Prostate gland (tissue), 2 donors: ENCODE data around the gene LTBP3. TPM values are rescaled to one million over a fixed set of nuclear protein-coding genes. Genes with fewer than 3 reads are reported as not detected.

Experiments used
- DNase-seq: peaks from one replicate; pipeline ENCODE4 v3.0.0-alpha.2; 2019; ENCODE audit warnings: low spot score
- H3K27ac ChIP-seq, 2 donors: fragments of 200-600 bp; sonication (generic); 2 replicates each; pipeline ENCODE4 v1.5.1; 2017 to 2019
- H3K27me3 ChIP-seq: fragments of 200-600 bp; sonication (generic); replicated peaks from 2 replicates; pipeline ENCODE4 v1.5.1; 2019; ENCODE audit not compliant: insufficient read depth
- H3K36me3 ChIP-seq, 2 donors: fragments of 200-600 bp; sonication (generic); 1 replicate in 1 of 2; 2 replicates in 1 of 2; pipeline versions ENCODE4 v1.5.1 to v1.8.1; 2017 to 2019
- H3K4me1 ChIP-seq: fragments of 200-600 bp; sonication (generic); replicated peaks from 2 replicates; pipeline ENCODE4 v1.5.1; 2019
- H3K4me3 ChIP-seq, 2 donors: fragments of 200-600 bp; sonication (generic); 2 replicates each; pipeline ENCODE4 v1.5.1; 2017 to 2019
- H3K9me3 ChIP-seq: fragments of 200-600 bp; sonication (generic); 2 replicates; pipeline ENCODE4 v1.5.1; 2017
- CTCF ChIP-seq, 4 experiments: fragments of 200-600 bp in 2 of 4; fragments of 450-650 bp in 2 of 4; sonication (generic) in 2 of 4; IDR thresholded peaks; 1 replicate in 3 of 4; 2 replicates in 1 of 4; pipeline ENCODE4 v1.5.1; 2016 to 2019; ENCODE audit warnings: antibody characterized with exemption in 4 of 4, mild to moderate bottlenecking in 2 of 4, moderate library complexity in 2 of 4
- POLR2A ChIP-seq: fragments of 450-650 bp; IDR thresholded peaks from one replicate; pipeline ENCODE4 v1.6.1; 2016; ENCODE audit warnings: antibody characterized with exemption, mild to moderate bottlenecking
- POLR2AphosphoS5 ChIP-seq: sonication (generic); formaldehyde crosslinking; IDR thresholded peaks from one replicate; pipeline ENCODE4 v1.6.1; 2017; ENCODE audit warnings: antibody characterized with exemption
- WGBS: methylation state at CpG from one replicate; pipeline ENCODE4 v1.1.5; 2018; 5-methylcytosine and 5-hydroxymethylcytosine counted together
- intact Hi-C: fragments of 100-400 bp; cut with DNase I; formaldehyde crosslinking; loops from one replicate; pipeline ENCODE4 v1.14.2; 2022
- total RNA-seq, 2 donors: library from RNA; depleted of rRNA; stranded (reverse); fragments of >200 nt; gene quantifications; one replicate each; pipeline ENCODE4 v1.1.0, GENCODE V29; 2016

LTBP3 gene
- total RNA-seq, 2 donors from 2014 or later: 220 to 234 TPM

- DNase-seq: no peak
- Histone ChIP-seq H3K4me1 (no peaks in the 10 kb centered on the region), H3K9me3 (no peaks in the 10 kb centered on the region), H3K4me3 (no peak overlapping the region), H3K27me3 (no peaks in the 10 kb centered on the region), H3K36me3 (peaks cover 2 to 24% of the 10 kb centered on the region in 2 donors), H3K27ac (no peak overlapping the region)
- intact Hi-C loops: no loop called here
- WGBS: 88% methylated on average over 49 of the region's 49 CpGs
- TF ChIP-seq POLR2AphosphoS5: no peak
- TF ChIP-seq POLR2A: no peak
- no peak for TF ChIP-seq CTCF (IDR thresholded peaks at IDR 0.05)
These were observed 41.2 kb upstream of the LTBP3 start for GRCh38 chr11:65599216-65599954.

GRCh38 chr11:65598258-65598699 is 40.1 kb upstream of the LTBP3 start:
- Histone ChIP-seq H3K27me3 (no peaks in the 10 kb centered on the region), H3K36me3 (peaks cover 2 to 16% of the 10 kb centered on the region in 2 donors), H3K9me3 (no peaks in the 10 kb centered on the region), H3K4me3 (no peak overlapping the region), H3K27ac (no peak overlapping the region), H3K4me1 (no peaks in the 10 kb centered on the region)
- intact Hi-C loops: no loop called here
- DNase-seq: no peak
- no peak for TF ChIP-seq CTCF (IDR thresholded peaks at IDR 0.05)
- TF ChIP-seq POLR2A: no peak
- WGBS: 95% methylated on average over 16 of the region's 16 CpGs

GRCh38 chr11:65596520-65596919 is 38.4 kb upstream of the LTBP3 start:
- Histone ChIP-seq H3K27ac (no peak overlapping the region), H3K36me3 (peaks cover 2 to 13% of the 10 kb centered on the region in 2 donors), H3K4me3 (no peak overlapping the region), H3K9me3 (no peaks in the 10 kb centered on the region), H3K27me3 (no peaks in the 10 kb centered on the region), H3K4me1 (no peaks in the 10 kb centered on the region)
- intact Hi-C loops: no loop called here
- TF ChIP-seq POLR2A (no peak), CTCF (IDR thresholded peaks at IDR 0.05) (no peak), POLR2AphosphoS5 (no peak)
- 69% methylated on average over 6 of the region's 6 CpGs for WGBS
- no peak for DNase-seq

GRCh38 chr11:65595543-65596281 is 37.6 kb upstream of the LTBP3 start, which contains the start of gene KCNK7:
TSS of gene KCNK7 (minus strand) at chr11:65595800. CDS start at chr11:65595772, 28 bp downstream.
- DNase-seq: no peak
- WGBS: 65% methylated on average over 12 of the region's 12 CpGs
- intact Hi-C loops: no loop called here
- TF ChIP-seq CTCF (IDR thresholded peaks at IDR 0.05) (no peak), POLR2AphosphoS5 (no peak), POLR2A (no peak)
- no peak within 1 kb of the TSS for H3K27ac ChIP-seq
- no peaks in the 10 kb centered on the region for H3K27me3 ChIP-seq
- no peak within 1 kb of the TSS for H3K4me3 ChIP-seq
- peaks cover 2 to 13% of the 10 kb centered on the region in 2 donors for H3K36me3 ChIP-seq
- no peaks in the 10 kb centered on the region for H3K4me1 ChIP-seq
- no peaks in the 10 kb centered on the region for H3K9me3 ChIP-seq
